GM12878 (cell line): ENCODE data around the gene ZFHX2. TPM values are rescaled to one million over a fixed set of nuclear protein-coding genes. Genes with fewer than 3 reads are reported as not detected.

Source experiments
- ATAC-seq: fragments of 200-7000 bp; cut with Tn5 transposase; 3 replicates; pipeline ENCODE4 v1.9.1; 2020; ENCODE audit warnings: mild to moderate bottlenecking, moderate library complexity
- BruUV-seq: library from RNA; stranded (reverse); fragments of 400-500 nt; replicated peaks from 2 replicates; lab custom pipeline; 2021; lab: Mats Ljungman, UMichigan
- CTCF ChIA-PET: fragments of 300-600 bp; sonication (Branson Sonifier 250); formaldehyde crosslinking; extraction: SDS; loops from one replicate; lab custom pipeline; 2021; ENCODE audit warnings: inconsistent platforms; lab: Yijun Ruan, JAX
- POLR2A ChIA-PET: fragments of 350-600 bp; formaldehyde crosslinking; extraction: SDS; loops from one replicate; lab custom pipeline; 2021; ENCODE audit warnings: inconsistent platforms; lab: Charles Lee
- RAD21 ChIA-PET: fragments of 300-600 bp; sonication (Branson Sonifier 250); formaldehyde crosslinking; loops from one replicate; lab custom pipeline; 2023; ENCODE audit warnings: antibody characterized with exemption; ENCODE audit not compliant: unreplicated experiment; lab: Charles Lee
- SMC1A ChIA-PET: fragments of 300-600 bp; sonication (Branson Sonifier 250); formaldehyde crosslinking; loops from one replicate; lab custom pipeline; 2023; ENCODE audit not compliant: unreplicated experiment, uncharacterized antibody; lab: Charles Lee
- DNase-seq: peaks from one replicate; pipeline ENCODE4 v3.0.0-alpha.2; 2011; ENCODE audit warnings: low read depth, low spot score
- FAIRE-seq: peaks from 3 replicates; lab custom pipeline; 2011; peaks lifted over from hg19 to GRCh38; lab: Jason Lieb, UNC
- H2AFZ ChIP-seq: 2 replicates; pipeline ENCODE4 v1.6.0; 2011; ENCODE audit warnings: low read depth, low read length, control low read depth; ENCODE audit not compliant: control insufficient read depth
- H3K27ac ChIP-seq: 2 replicates; pipeline ENCODE4 v1.5.1; 2011; ENCODE audit warnings: control low read depth; ENCODE audit not compliant: control insufficient read depth, insufficient read depth
- H3K27me3 ChIP-seq, 2 experiments: replicated peaks in 1 of 2; 2 replicates each; pipeline versions ENCODE4 v1.6.0 to v1.6.1; 2011; ENCODE audit warnings: low read length in 1 of 2; ENCODE audit not compliant: control insufficient read depth in 2 of 2, insufficient read depth in 2 of 2
- H3K36me3 ChIP-seq, 2 experiments: 2 replicates each; pipeline ENCODE4 v1.5.1; 2011; ENCODE audit warnings: low read length in 1 of 2; ENCODE audit not compliant: control insufficient read depth in 2 of 2, insufficient read depth in 2 of 2
- H3K4me1 ChIP-seq: 2 replicates; pipeline ENCODE4 v1.6.1; 2011; ENCODE audit warnings: mild to moderate bottlenecking, low read length, moderate library complexity, mixed read lengths; ENCODE audit not compliant: control insufficient read depth, insufficient read depth
- H3K4me2 ChIP-seq: 2 replicates; pipeline ENCODE4 v1.6.0; 2011; ENCODE audit warnings: control low read depth; ENCODE audit not compliant: control insufficient read depth, insufficient read depth
- H3K4me3 ChIP-seq: fragments of 200-600 bp; sonication (generic); 2 replicates; pipeline ENCODE4 v1.5.1; 2016
- H3K79me2 ChIP-seq: 2 replicates; pipeline ENCODE4 v1.6.0; 2011; ENCODE audit warnings: low read length; ENCODE audit not compliant: control insufficient read depth, insufficient read depth
- H3K9ac ChIP-seq: 2 replicates; pipeline ENCODE4 v1.8.0; 2011; ENCODE audit warnings: low read length, control low read depth, mixed read lengths; ENCODE audit not compliant: control insufficient read depth, insufficient read depth
- H3K9me3 ChIP-seq: replicated peaks from 3 replicates; pipeline ENCODE4 v1.5.1; 2011; ENCODE audit warnings: mild to moderate bottlenecking, low read length; ENCODE audit not compliant: control insufficient read depth, insufficient read depth
- H4K20me1 ChIP-seq: 2 replicates; pipeline ENCODE4 v1.6.0; 2011; ENCODE audit not compliant: control insufficient read depth, insufficient read depth
- ASH2L ChIP-seq: fragments of 300-600, 200-600 bp; sonication (generic); IDR thresholded peaks from 2 replicates; pipeline ENCODE4 v1.6.1; 2017; ENCODE audit warnings: low read depth, mild to moderate bottlenecking, borderline replicate concordance
- BMI1 ChIP-seq: fragments of 450-650 bp; IDR thresholded peaks from 2 replicates; pipeline ENCODE4 v1.6.1; 2016; ENCODE audit warnings: mild to moderate bottlenecking, moderate library complexity, borderline replicate concordance
- CBFB ChIP-seq: IDR thresholded peaks from 2 replicates; pipeline ENCODE4 v1.6.1; 2016; ENCODE audit warnings: antibody characterized with exemption, low read depth
- CBX3 ChIP-seq: fragments of 200-600 bp; sonication (generic); IDR thresholded peaks from 2 replicates; pipeline ENCODE4 v1.6.1; 2016; ENCODE audit warnings: low read depth, borderline replicate concordance
- CBX5 ChIP-seq: sonication (generic); IDR thresholded peaks from 2 replicates; pipeline ENCODE4 v1.6.1; 2016; ENCODE audit warnings: low read depth, moderate library complexity, mild to moderate bottlenecking, inconsistent platforms
- DPF2 ChIP-seq: fragments of 450-650 bp; IDR thresholded peaks from 2 replicates; pipeline ENCODE4 v1.6.1; 2017; ENCODE audit warnings: mild to moderate bottlenecking
- IRF4 ChIP-seq: IDR thresholded peaks from 2 replicates; pipeline ENCODE4 v1.6.1; 2011; ENCODE audit warnings: low read depth, low read length
- MTA3 ChIP-seq: IDR thresholded peaks from 2 replicates; pipeline ENCODE4 v1.6.1; 2012; ENCODE audit warnings: low read length, inconsistent platforms, borderline replicate concordance
- NR2C2 ChIP-seq: IDR thresholded peaks from 2 replicates; pipeline ENCODE4 v1.6.1; 2011; ENCODE audit warnings: borderline replicate concordance, low read depth; ENCODE audit not compliant: control insufficient read depth, insufficient read length
- POLR2A ChIP-seq: IDR thresholded peaks from 2 replicates; pipeline ENCODE4 v1.6.1; 2011; ENCODE audit warnings: low read depth, mild to moderate bottlenecking, low read length
- RELA ChIP-seq: fragments of 450-650 bp; IDR thresholded peaks from 2 replicates; pipeline ENCODE4 v1.8.0; 2014; ENCODE audit warnings: borderline replicate concordance; ENCODE audit not compliant: partially characterized antibody
- SIX5 ChIP-seq: IDR thresholded peaks from 2 replicates; pipeline ENCODE4 v1.6.1; 2011; ENCODE audit warnings: mild to moderate bottlenecking, low read depth, low read length, moderate library complexity; ENCODE audit not compliant: severe bottlenecking
- TBL1XR1 ChIP-seq: IDR thresholded peaks from 2 replicates; pipeline ENCODE4 v1.6.1; 2012; ENCODE audit warnings: low read depth, low read length, improper control_type of control experiment
- TCF12 ChIP-seq: IDR thresholded peaks from 2 replicates; pipeline ENCODE4 v1.6.1; 2011; ENCODE audit warnings: low read depth, mild to moderate bottlenecking, low read length
- ZNF24 ChIP-seq: fragments of 450-650 bp; IDR thresholded peaks from 2 replicates; pipeline ENCODE4 v1.6.1; 2017; ENCODE audit warnings: antibody characterized with exemption, mild to moderate bottlenecking
- WGBS: methylation state at CpG from one replicate; pipeline ENCODE4 v1.1.6; 2016; ENCODE audit warnings: low lambda C conversion rate; ENCODE audit not compliant: insufficient replicate concordance, insufficient coverage; ENCODE audit errors: missing lambda C conversion rate; 5-methylcytosine and 5-hydroxymethylcytosine counted together
- in situ Hi-C: fragments of 300-500 bp; cut with MboI; formaldehyde crosslinking; loops from 9 replicates; pipeline ENCODE4 v1.14.3; 2018; ENCODE audit warnings: mixed read lengths
- intact Hi-C: fragments of 100-400 bp; cut with micrococcal nuclease; formaldehyde crosslinking; loops from one replicate; pipeline ENCODE4 v1.14.2; 2022; ENCODE audit not compliant: unreplicated experiment
- polyA plus RNA-seq, 11 experiments: library from polyadenylated mRNA; depleted of rRNA in 4 of 11; unstranded in 6 of 11; stranded (reverse) in 5 of 11; fragments of >200 nt; fragmentation: Nextera tagmentation in 4 of 11; fragmentation: Illumina TruSeq in 1 of 11; extraction: Ambion mirVana in 4 of 11; extraction: Trizol in 1 of 11; gene quantifications; 1 replicate in 1 of 11; 2 replicates in 10 of 11; pipeline versions ENCODE4 v1.2.1 to v1.2.3, GENCODE V29; 2011 to 2016; ENCODE audit warnings: inconsistent platforms in 2 of 11, missing spikeins in 2 of 11, low read depth in 1 of 11
- total RNA-seq, 4 experiments: library from RNA; depleted of rRNA in 3 of 4; stranded (reverse); fragments of >200 nt in 3 of 4; fragmentation: Illumina TruSeq in 1 of 4; extraction: Trizol in 1 of 4; gene quantifications; 2 replicates each; pipeline versions ENCODE4 v1.2.1 to v1.2.3, GENCODE V29; 2013 to 2021
- TF ChIP-seq, protein P1 (sequence below): IDR thresholded peaks from 2 replicates; pipeline ENCODE4 v1.6.1; 2012; ENCODE audit warnings: low read depth, low read length, improper control_type of control experiment

ZFHX2 gene
- total and polyA plus RNA-seq, 10 of the 15 experiments (the other 5 are each of a cell fraction or from before 2014, with no cell fraction given): 0.27 to 2.2 (median 0.55) TPM

DNA sequence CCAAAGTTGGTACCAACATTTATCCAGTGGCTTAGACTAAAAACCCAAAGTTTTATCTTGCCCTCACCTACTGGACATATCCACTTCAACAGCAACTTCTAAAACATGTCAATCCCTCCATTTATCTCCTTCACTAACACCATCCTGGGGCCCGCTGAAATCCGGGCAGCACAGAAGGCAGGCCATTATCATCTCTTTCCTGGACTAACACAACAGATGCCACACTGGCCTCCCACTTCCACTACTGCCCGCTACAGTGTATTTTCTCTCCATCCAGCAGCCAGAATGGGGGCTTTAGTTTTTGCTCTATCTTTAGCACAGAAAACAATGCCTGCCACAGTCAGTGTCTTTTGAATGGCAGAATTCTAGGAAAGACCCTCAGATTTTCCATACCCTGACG is 15.6 kb downstream of the ZFHX2 start:
- WGBS: 84% methylated on average over 4 of the region's 4 CpGs
- H3K4me1 ChIP-seq: no peaks in the 10 kb centered on the region
- H4K20me1 ChIP-seq: no peaks in the 10 kb centered on the region
- intact Hi-C loops (loop anchor here (5.0 kb wide), 1 partner anchor 39 kb away; no protein-coding TSS in a partner anchor), in situ Hi-C loops (no loop called here)
- no peak overlapping the region for H3K4me3 ChIP-seq
- TF ChIP-seq ZNF24: no peak
- TF ChIP-seq MTA3: no peak
- no peak for TF ChIP-seq IRF4
- TF ChIP-seq CBX3: no peak
- no peak for TF ChIP-seq SIX5
- no peak for TF ChIP-seq ASH2L
- TF ChIP-seq TCF12: no peak
- TF ChIP-seq BMI1: no peak
- no peak for TF ChIP-seq NR2C2
- TF ChIP-seq TBL1XR1: no peak
- TF ChIP-seq CBX5: no peak
- no peak for TF ChIP-seq CBFB
- no peak for TF ChIP-seq RELA
- TF ChIP-seq POLR2A: no peak
- no peak for TF ChIP-seq DPF2
- TF ChIP-seq, protein P1, sequence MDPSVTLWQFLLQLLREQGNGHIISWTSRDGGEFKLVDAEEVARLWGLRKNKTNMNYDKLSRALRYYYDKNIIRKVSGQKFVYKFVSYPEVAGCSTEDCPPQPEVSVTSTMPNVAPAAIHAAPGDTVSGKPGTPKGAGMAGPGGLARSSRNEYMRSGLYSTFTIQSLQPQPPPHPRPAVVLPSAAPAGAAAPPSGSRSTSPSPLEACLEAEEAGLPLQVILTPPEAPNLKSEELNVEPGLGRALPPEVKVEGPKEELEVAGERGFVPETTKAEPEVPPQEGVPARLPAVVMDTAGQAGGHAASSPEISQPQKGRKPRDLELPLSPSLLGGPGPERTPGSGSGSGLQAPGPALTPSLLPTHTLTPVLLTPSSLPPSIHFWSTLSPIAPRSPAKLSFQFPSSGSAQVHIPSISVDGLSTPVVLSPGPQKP: no peak
- H3K27ac ChIP-seq: no peak overlapping the region
- no peak overlapping the region for H3K9ac ChIP-seq
- no peaks in the 10 kb centered on the region for H3K27me3 ChIP-seq
- RAD21 ChIA-PET: no interaction called here
- CTCF ChIA-PET: interaction anchor here (0.8 to 11.4 kb wide), 4 partner anchors 24 to 209 kb away, joined by 3 to 131 read pairs (median 66); no protein-coding TSS in a partner anchor
- no peak overlapping the region for H3K4me2 ChIP-seq
- FAIRE-seq: no peak
- no peaks in the 10 kb centered on the region; a peak in 1 of 4 replicates for H3K36me3 ChIP-seq
- no peaks in the 10 kb centered on the region for H3K79me2 ChIP-seq
- H2AFZ ChIP-seq: no peak overlapping the region
- H3K9me3 ChIP-seq: no peaks in the 10 kb centered on the region
- ATAC-seq: no peak
- no TSS peak for BruUV-seq
- POLR2A ChIA-PET: no interaction called here
- no peak for DNase-seq
- SMC1A ChIA-PET: no interaction called here
